GM12875 (cell line): Measurements from ENCODE around the gene EDARADD.
"Not testable (repeated sequence)": the region's sequence is repeated elsewhere in the genome, so short reads cannot be mapped to it uniquely, and the experiment has no call there.

Source experiments
- H3K4me3 ChIP-seq: one replicate; pipeline ENCODE4 v1.5.1; 2011; ENCODE audit warnings: low read depth, low read length, control low read depth
- TF ChIP-seq, protein P1 (sequence below): IDR thresholded peaks from 2 replicates; pipeline ENCODE4 v1.5.1; 2011; ENCODE audit warnings: low read depth, mild to moderate bottlenecking, control low read depth, inconsistent platforms, low read length, moderate library complexity, borderline replicate concordance; ENCODE audit not compliant: insufficient read depth

EDARADD gene

DNA sequence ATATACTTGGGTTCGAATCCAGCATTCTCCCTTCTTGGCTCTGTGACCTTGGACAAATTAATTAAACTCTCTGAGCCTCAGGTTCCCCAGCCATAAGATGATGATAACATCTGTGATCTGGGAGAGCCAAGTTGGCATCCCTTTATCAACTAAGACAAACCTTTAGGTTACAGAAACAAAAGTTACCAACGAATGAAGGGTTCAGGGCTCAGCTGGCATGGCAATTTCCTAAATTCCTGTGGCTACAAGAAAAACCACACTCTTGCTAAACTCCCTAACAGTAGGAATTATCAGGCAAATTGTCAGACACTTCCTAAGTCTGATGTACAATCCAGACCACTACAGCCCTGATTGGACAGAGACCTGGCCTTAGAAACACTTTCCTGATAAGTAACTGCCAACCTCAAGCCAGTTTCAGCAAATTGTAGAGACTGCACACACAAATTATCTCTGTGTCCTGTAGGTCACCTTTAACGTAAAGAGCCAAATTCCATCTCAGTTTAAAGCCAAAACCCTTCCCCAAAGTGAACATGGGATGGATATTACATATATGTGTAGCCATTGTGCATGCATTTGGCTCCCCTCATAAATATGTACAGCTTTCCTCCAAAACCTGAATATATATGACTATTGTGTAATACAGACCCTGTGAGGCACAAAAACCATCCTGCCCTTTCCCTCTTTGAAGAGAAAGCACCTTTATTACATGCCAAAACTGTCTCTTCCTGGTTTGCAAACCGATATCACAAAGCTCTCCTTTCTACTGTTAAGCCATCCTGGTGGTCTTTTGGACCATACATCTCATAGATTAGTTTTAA, 39.5 kb upstream of the EDARADD start:
- TF ChIP-seq, protein P1, sequence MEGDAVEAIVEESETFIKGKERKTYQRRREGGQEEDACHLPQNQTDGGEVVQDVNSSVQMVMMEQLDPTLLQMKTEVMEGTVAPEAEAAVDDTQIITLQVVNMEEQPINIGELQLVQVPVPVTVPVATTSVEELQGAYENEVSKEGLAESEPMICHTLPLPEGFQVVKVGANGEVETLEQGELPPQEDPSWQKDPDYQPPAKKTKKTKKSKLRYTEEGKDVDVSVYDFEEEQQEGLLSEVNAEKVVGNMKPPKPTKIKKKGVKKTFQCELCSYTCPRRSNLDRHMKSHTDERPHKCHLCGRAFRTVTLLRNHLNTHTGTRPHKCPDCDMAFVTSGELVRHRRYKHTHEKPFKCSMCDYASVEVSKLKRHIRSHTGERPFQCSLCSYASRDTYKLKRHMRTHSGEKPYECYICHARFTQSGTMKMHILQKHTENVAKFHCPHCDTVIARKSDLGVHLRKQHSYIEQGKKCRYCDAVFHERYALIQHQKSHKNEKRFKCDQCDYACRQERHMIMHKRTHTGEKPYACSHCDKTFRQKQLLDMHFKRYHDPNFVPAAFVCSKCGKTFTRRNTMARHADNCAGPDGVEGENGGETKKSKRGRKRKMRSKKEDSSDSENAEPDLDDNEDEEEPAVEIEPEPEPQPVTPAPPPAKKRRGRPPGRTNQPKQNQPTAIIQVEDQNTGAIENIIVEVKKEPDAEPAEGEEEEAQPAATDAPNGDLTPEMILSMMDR = no peak
- H3K4me3 ChIP-seq = no peak overlapping the region

DNA sequence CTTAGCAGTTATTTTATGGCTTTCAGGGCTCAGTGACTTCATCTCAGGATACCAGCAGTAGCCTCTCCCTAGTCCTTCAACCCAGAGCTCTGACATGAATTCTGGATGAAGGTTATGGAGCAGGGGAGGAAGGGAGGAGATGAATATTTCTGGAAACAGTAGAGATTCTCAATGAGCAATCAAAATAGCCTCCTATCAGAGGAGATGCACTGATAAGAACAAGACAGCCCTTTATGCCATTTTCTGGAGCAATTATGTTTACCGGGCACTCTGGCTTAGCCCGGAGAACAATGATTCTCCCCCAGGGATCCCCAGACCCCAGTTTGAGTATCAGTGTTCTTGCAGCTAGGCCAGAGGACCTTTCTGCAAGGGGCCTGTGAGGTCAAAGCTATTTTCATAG, 37.9 kb upstream of the EDARADD start:
- TF ChIP-seq, protein P1 = no peak

DNA sequence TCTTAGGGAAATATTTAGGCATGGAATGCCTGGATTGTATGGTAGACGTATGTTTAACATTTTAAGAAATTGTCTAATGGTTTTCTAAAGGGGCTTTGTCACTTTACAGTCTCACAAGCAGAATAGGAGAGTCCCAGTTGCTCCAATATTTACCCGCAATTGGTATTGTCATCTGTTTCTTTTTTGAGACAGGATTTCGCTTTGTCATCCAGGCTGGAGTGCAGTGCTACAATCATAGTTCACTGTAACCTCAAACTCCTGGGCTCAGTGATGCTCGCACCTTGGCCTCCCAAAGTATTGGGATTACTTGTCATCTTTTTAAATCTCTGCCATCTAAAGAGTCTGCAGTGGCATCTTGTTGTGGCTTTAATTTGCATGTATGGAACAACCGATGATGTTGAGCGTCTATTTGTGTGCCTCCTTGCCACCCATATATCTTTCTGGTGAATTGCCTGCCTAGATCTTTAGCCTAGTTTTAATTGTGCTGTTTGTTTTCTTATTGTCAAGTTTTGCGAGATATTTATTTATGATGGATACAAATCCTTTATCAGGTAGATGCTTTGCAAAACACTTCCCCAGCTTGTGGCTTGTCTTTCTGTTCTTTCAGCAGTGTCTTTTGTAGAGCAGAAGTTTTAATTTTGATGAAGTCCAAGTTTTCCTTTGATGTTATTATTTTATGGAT, 32.0 kb upstream of the EDARADD start:
- TF ChIP-seq, protein P1 = no peak
- no peak overlapping the region for H3K4me3 ChIP-seq

More for the DNA sequence above, 37.9 kb upstream of the EDARADD start:
- H3K4me3 ChIP-seq = no peak overlapping the region

DNA sequence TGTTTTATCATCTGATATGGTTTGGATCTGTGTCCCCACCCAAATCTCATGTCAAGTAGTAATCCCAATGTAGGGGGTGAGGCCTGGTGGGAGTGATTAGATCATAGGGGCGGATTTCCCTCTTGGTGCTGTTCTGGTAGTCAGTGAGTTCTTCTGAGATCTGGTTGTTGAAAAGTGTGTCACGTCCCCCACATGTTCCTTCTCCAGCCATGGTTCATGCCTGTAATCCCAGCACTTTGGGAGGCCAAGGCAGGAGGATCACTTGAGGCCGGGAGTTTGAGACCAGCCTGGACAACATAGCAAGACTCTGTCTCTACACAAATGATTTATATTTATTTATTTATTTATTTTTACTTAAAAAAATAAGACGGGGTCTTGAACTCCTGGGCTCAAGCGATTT, 30.8 kb upstream of the EDARADD start:
- no peak overlapping the region for H3K4me3 ChIP-seq
- TF ChIP-seq, protein P1 = no peak

DNA sequence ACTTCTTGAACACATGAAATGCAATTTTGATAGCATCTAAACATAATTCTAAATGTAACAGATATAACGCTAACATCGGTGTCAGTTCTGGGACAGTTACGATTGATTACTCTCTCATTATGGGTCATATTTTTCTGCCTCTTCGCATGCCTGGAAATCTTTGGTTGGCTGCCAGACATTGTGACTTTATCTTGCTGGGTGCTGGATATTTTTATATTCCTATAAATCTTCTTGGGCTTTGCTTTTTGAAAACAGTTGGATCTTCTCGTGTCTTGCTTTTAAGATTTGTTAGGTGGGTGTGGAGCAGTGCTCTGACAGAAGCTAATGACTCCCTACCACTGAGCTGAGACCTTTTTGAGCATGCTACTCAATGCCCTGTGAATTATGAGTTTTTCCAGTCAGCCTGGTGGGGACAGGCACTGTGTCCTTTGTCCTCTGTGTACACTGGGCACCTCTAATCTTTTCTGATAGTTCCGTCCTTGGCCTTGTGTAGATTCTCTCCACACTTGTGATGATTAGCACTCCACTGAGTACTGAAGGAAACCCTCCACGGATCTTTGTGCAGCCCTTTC, 28.0 kb upstream of the EDARADD start:
- TF ChIP-seq, protein P1 = no peak
- no peak overlapping the region for H3K4me3 ChIP-seq

DNA sequence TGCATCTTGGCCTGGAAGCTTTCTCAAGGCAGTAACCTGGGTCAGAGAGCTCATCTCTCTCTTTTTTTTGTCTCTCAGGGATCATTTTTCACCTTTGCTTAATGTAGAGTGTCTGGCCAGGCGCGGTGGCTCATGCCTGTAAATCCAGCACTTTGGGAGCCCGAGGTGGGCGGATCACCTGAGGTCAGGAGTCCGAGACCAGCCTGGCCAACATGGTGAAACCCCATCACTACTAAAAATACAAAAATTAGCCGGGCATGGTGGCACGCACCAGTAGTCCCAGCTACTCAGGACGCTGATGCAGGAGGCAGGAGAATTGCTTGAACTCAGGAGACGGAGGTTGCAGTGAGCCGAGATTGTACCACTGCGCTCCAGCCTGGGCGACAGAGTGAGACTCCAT, 27.4 kb upstream of the EDARADD start:
- H3K4me3 ChIP-seq = not testable (repeated sequence)

DNA sequence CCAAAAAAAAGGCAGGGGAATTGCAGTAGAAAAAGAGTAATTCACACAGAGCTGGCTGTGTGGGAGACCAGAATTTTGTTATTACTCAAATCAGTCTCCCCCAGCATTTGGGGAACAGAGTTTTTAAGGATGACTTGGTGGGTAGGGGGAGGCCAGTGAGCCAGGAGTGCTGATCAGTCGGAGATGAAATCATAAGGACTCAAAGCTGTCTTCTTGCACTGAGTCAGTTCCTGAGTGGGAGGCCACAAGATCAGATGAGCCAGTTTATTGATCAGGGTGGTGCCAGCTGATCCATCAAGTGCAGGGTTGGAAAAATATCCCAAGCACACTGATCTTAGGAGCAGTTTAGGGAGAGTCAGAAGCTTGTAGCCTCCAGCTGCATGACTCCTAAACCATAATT, 23.7 kb upstream of the EDARADD start:
- no peak overlapping the region for H3K4me3 ChIP-seq
- TF ChIP-seq, protein P1 = no peak
